Muscle layer of colon (tissue), 2 donors: ENCODE measurements around the gene PLA2G12B.
"Not testable (repeated sequence)": the region's sequence is repeated elsewhere in the genome, so short reads cannot be mapped to it uniquely, and the experiment has no call there.

Source experiments
- H3K27ac ChIP-seq: one replicate; pipeline ENCODE4 v1.7.0; 2013; ENCODE audit warnings: low read depth, mild to moderate bottlenecking, low read length, moderate library complexity
- H3K27me3 ChIP-seq, 2 donors: one replicate each; pipeline ENCODE4 v1.7.0; 2013; ENCODE audit warnings: low read length in 2 of 2, mild to moderate bottlenecking in 2 of 2; ENCODE audit not compliant: insufficient read depth in 2 of 2, control insufficient read depth in 1 of 2
- H3K36me3 ChIP-seq: one replicate; pipeline ENCODE4 v1.7.0; 2013; ENCODE audit warnings: mild to moderate bottlenecking, low read length; ENCODE audit not compliant: insufficient read depth
- H3K4me1 ChIP-seq: one replicate; pipeline ENCODE4 v1.7.0; 2013; ENCODE audit warnings: mild to moderate bottlenecking, low read length; ENCODE audit not compliant: insufficient read depth
- H3K4me3 ChIP-seq, 2 donors: one replicate each; pipeline ENCODE4 v1.7.0; 2013; ENCODE audit warnings: low read length in 2 of 2, low read depth in 1 of 2, mild to moderate bottlenecking in 1 of 2, moderate library complexity in 1 of 2
- H3K9ac ChIP-seq: one replicate; pipeline ENCODE4 v1.7.0; 2013; ENCODE audit warnings: low read length
- H3K9me3 ChIP-seq: one replicate; pipeline ENCODE4 v1.7.0; 2013; ENCODE audit warnings: mild to moderate bottlenecking, low read length
- donor health status: abdominal sarcoma.
- donor health status: Adenocarcinoma of cecum.

The PLA2G12B gene

DNA sequence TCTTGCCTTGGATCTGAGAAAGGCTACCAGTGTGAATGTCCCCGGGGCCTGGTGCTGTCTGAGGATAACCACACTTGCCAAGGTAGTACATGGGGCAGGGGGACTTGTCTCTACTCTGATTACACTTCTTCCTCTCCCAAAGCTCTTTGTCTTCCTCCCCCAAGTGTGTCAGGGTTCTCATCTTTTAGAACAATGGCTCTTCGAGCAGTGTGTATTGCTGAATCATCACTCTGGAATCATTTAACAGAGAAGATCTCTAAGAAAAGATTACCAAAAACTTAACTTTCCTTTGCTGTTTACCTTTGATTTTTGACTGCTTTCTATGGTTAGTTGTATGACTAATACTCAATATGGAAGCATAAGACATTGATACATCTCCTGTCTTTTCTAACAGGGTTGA is 42.8 kb downstream of the PLA2G12B start:
- H3K9me3 ChIP-seq = no peaks in the 10 kb centered on the region
- H3K36me3 ChIP-seq = no peaks in the 10 kb centered on the region
- H3K27me3 ChIP-seq = no peaks in the 10 kb centered on the region

DNA sequence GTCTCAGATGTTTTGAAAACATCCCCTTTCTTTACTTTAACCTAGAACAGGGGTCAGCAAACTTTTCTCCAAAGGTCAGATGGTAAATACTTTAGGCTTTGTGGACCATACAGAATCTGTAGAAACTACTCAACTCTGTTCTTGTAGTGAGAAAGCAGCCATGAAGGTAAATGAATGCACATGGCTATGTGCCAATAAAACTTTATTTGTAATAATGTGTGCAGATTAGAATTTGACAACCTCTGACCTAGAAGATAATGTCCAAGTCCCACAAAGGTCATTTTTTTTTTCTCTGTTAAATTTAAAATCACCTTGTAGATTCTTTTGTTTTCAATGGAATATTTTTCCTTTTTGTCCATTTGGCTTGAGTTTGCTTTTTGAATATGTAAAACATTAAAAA is 43.9 kb downstream of the PLA2G12B start:
- no peaks in the 10 kb centered on the region for H3K36me3 ChIP-seq
- H3K27me3 ChIP-seq = no peaks in the 10 kb centered on the region
- no peak overlapping the region for H3K9ac ChIP-seq
- no peaks in the 10 kb centered on the region for H3K4me1 ChIP-seq
- no peak overlapping the region for H3K27ac ChIP-seq
- no peaks in the 10 kb centered on the region for H3K9me3 ChIP-seq
- H3K4me3 ChIP-seq = no peak overlapping the region

More for the DNA sequence above, 42.8 kb downstream of the PLA2G12B start:
- H3K4me1 ChIP-seq = no peaks in the 10 kb centered on the region
- no peak overlapping the region for H3K4me3 ChIP-seq
- no peak overlapping the region for H3K27ac ChIP-seq
- H3K9ac ChIP-seq = no peak overlapping the region

DNA sequence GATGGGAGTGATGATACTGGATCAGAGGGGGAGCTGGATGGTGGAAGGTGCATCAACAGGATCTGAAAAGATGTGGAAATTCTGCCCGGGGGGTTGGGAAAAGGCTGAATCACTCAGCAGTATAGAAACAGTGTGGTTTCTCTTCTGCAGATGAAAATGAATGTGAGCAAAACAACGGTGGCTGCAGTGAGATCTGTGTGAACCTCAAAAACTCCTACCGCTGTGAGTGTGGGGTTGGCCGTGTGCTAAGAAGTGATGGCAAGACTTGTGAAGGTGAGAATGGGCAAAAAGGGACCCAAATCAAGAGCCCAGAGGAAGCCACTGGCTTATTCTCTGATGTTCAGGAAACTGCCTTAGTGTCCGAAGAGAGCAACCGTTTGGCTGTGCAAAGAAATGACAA is 48.2 kb downstream of the PLA2G12B start:
- H3K4me3 ChIP-seq = no peak overlapping the region
- H3K27ac ChIP-seq = no peak overlapping the region
- H3K4me1 ChIP-seq = no peaks in the 10 kb centered on the region
- no peaks in the 10 kb centered on the region for H3K36me3 ChIP-seq
- no peak overlapping the region for H3K9ac ChIP-seq
- no peaks in the 10 kb centered on the region for H3K27me3 ChIP-seq
- no peaks in the 10 kb centered on the region for H3K9me3 ChIP-seq

DNA sequence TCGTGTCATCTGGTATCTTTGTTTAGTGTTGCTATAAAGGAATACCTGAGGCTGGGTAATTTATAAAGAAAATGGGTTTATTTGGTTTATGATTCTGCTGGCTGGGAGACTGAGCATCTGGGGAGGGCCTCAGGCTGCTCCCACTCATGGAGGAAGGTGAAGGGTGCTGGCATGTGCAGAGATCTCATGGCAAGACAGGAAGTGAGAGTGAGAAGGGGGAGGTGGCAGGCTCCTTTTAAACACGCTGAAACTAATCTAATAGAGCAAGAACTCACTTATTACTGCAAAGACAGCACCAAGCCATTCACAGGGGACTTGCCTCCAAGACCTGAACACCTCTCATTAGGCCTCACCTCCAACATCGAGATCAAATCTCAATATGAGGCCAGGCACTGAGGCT is 49.8 kb downstream of the PLA2G12B start:
- Histone ChIP-seq H3K4me1 (no peaks in the 10 kb centered on the region), H3K4me3 (no peak overlapping the region), H3K9me3 (no peaks in the 10 kb centered on the region), H3K27ac (no peak overlapping the region), H3K9ac (no peak overlapping the region), H3K36me3 (no peaks in the 10 kb centered on the region), H3K27me3 (no peaks in the 10 kb centered on the region)

DNA sequence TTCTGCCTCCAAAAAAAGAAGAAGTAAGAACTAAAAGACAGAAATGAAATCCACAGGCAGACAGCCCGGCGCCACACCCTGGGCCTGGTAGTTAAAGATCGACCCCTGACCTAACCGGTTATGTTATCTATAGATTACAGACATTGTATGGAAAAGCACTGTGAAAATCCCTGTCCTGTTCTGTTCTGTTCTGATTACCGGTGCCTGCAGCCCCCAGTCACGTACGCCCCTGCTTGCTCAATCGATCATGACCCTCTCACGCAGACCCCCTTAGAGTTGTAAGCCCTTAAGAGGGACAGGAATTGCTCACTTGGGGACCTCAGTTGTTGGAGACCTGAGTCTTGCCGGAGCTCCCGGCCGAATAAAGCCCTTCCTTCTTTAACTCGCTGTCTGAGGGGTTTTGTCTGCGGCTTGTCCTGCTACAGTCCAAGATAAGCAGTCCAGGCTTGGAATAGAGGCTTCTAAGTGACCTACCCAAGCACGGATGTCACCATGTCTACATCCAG is 50.6 kb downstream of the PLA2G12B start:
- H3K9ac ChIP-seq, H3K4me1 ChIP-seq, H3K27ac ChIP-seq, H3K4me3 ChIP-seq, H3K27me3 ChIP-seq, H3K36me3 ChIP-seq, H3K9me3 ChIP-seq: not testable (repeated sequence)

DNA sequence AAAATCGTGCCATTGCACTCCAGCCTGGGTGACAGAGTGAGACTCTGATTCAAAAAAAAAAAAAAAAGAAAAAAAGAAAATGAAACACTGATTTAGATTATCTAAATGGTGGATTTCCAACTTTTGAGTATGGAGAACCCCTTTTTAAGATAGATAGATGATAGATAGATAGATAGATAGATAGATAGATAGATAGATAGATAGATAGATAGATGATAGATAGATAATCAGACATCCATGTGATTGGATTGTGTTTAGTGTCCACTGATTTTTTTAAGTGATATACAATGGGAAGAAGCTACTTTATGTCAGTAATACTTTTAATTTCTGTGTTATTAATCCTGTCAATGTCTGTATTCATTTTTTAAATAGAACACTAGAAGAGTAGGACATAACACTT is 55.1 kb downstream of the PLA2G12B start:
- Histone ChIP-seq H3K36me3 (no peaks in the 10 kb centered on the region), H3K4me1 (no peaks in the 10 kb centered on the region), H3K27ac (no peak overlapping the region), H3K4me3 (no peak overlapping the region), H3K27me3 (no peaks in the 10 kb centered on the region), H3K9me3 (no peaks in the 10 kb centered on the region), H3K9ac (no peak overlapping the region)

DNA sequence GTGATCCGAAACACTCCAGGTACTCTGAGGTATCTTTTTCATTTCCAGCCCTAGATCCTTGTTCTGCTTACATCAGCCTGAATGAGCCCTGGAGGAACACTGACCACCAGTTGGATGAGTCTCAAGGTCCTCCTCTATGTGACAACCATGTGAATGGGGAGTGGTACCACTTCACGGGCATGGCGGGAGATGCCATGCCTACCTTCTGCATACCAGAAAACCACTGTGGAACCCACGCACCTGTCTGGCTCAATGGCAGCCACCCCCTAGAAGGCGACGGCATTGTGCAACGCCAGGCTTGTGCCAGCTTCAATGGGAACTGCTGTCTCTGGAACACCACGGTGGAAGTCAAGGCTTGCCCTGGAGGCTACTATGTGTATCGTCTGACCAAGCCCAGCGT is 56.0 kb downstream of the PLA2G12B start:
- no peaks in the 10 kb centered on the region for H3K4me1 ChIP-seq
- no peak overlapping the region for H3K4me3 ChIP-seq
- no peaks in the 10 kb centered on the region for H3K9me3 ChIP-seq
- H3K36me3 ChIP-seq = no peaks in the 10 kb centered on the region
- H3K27ac ChIP-seq = no peak overlapping the region
- no peaks in the 10 kb centered on the region for H3K27me3 ChIP-seq
- no peak overlapping the region for H3K9ac ChIP-seq

DNA sequence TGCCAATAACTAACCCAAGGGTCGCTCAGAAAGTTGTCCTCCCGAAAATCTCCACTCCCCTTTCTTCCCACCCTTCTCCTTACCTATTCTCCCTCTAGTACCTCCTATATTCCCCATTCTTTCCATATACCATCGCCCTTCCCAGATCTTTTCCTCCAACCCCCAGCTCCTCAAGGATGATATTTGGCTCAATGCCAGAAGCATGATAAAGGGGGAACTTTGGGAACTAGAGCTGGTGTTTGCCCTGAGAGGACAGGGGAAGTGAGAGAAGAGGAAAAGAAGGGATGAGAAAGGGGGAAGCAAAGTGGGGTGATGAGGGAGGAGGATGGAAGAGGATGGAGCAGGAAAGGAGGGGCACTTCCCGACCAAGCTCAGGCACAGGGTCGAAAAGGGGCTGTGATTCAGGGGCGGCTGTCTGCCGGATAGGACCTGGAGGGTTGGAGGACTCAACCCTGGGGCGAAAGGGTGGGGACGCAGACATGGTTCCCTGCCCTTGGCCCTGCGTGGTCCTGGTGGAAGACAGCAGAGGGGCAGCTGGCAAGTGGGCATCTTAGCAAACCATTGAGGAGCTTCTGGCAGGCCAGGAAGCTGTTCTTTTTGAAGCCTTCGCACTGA is 59.3 kb downstream of the PLA2G12B start:
- H3K27me3 ChIP-seq = no peaks in the 10 kb centered on the region

DNA sequence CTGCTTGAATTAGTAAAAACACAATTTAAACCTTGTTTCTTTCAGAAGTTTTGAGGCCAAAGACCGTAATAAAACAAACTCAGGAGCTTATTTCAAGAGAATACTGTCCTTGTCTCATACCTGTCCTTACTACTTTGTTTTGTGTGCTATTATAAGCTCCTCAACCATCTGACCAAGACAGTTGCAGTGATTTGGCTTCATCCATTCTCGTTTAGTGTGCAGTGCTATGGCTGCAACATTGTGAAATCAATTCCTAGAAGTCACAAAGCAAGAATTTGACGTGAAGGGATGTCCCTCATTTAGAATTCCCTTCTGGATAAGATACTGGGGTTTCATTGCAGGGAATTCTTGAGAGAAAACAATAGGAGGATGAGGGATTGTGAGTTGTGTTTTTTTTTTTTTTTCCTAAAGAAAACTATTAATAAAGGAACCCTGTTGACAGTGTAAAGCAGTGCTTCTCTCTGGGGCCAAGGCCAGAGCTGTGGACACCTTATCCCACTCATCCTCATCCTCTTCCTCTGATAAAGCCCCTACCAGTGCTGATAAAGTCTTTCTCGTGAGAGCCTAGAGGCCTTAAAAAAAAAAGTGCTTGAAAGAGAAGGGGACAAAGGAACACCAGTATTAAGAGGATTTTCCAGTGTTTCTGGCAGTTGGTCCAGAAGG is 61.3 kb downstream of the PLA2G12B start, which contains the start of gene OIT3:
Gene OIT3, plus strand, starts transcription at position 604 of the 663 bp plus-strand sequence. CDS start 60 bp downstream, outside the sequence.
- no peak within 1 kb of the TSS for H3K4me3 ChIP-seq
- no peaks in the 10 kb centered on the region for H3K4me1 ChIP-seq
- H3K27me3 ChIP-seq = no peaks in the 10 kb centered on the region
- H3K36me3 ChIP-seq = no peaks in the 10 kb centered on the region
- no peak within 1 kb of the TSS for H3K27ac ChIP-seq
- H3K9ac ChIP-seq = no peak within 1 kb of the TSS
- no peaks in the 10 kb centered on the region for H3K9me3 ChIP-seq

More for the DNA sequence above, 59.3 kb downstream of the PLA2G12B start:
- no peaks in the 10 kb centered on the region for H3K4me1 ChIP-seq
- no peak overlapping the region for H3K4me3 ChIP-seq
- H3K27ac ChIP-seq = no peak overlapping the region
- H3K9me3 ChIP-seq = no peaks in the 10 kb centered on the region
- no peak overlapping the region for H3K9ac ChIP-seq
- H3K36me3 ChIP-seq = no peaks in the 10 kb centered on the region

DNA sequence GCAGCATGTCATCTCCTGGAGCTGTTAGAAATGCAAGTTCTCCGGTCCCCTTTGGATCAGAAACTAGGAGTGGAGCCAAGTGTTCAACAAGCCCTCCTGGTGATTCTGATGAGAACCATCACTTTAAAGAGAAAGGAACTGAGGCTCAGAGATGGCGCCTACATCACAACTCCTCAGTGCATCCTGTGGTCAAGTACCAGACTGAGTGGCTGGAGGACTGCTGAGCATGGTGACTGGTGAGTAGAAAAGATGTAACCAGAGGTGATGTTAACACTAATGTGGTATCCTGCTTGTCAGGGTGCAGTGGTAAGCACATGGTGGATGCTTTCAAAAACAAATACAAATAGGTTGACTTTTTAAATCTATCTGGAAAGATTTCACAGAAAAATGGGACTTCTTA is 64.5 kb downstream of the PLA2G12B start:
- Histone ChIP-seq H3K9ac (no peak overlapping the region), H3K4me3 (no peak overlapping the region), H3K27me3 (no peaks in the 10 kb centered on the region), H3K36me3 (no peaks in the 10 kb centered on the region), H3K9me3 (no peaks in the 10 kb centered on the region), H3K27ac (no peak overlapping the region), H3K4me1 (no peaks in the 10 kb centered on the region)

DNA sequence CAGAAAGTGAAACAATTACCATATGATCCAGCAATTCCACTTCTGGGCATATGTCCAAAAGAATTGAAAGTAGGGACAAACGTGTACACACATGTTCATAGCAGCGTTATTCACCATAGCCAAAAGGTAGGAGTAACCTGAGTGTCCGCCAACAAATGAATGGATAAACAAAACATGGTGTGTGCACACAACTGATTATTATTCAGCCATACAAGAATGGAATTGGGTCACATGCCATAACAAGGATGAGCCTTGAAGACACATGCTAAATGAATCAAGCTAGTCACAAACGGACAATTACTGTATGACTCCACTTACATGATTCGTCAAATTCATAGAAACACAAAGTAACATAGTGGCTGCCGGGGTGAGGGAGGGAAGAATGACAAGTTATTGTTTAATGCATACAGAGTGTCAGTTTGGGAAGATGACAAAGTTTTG is 65.2 kb downstream of the PLA2G12B start:
- no peak overlapping the region for H3K4me3 ChIP-seq
- H3K9me3 ChIP-seq = no peaks in the 10 kb centered on the region
- H3K27me3 ChIP-seq = no peaks in the 10 kb centered on the region
- H3K27ac ChIP-seq = no peak overlapping the region
- H3K9ac ChIP-seq = no peak overlapping the region
- no peaks in the 10 kb centered on the region for H3K4me1 ChIP-seq
- H3K36me3 ChIP-seq = no peaks in the 10 kb centered on the region
